SK-N-SH treated with all-trans-retinoic acid at 6 μM for 48 hours (cell line): ENCODE data around the gene DOHH.
"Not testable (repeated sequence)": the region's sequence is repeated elsewhere in the genome, so short reads cannot be mapped to it uniquely, and the experiment has no call there.

Source experiments
- ATAC-seq: fragments of 200-7000 bp; cut with Tn5 transposase; 3 replicates; pipeline ENCODE4 v1.9.1; 2020; ENCODE audit warnings: mild to moderate bottlenecking, moderate library complexity
- ARNTL ChIP-seq: fragments of 450-650 bp; formaldehyde crosslinking; IDR thresholded peaks from 2 replicates; pipeline ENCODE4 v1.5.0; 2020; ENCODE audit warnings: low read depth, mild to moderate bottlenecking, moderate library complexity, borderline replicate concordance
- BACH2 ChIP-seq: fragments of 250-450 bp; sonication (Bioruptor Pico); IDR thresholded peaks from 2 replicates; pipeline ENCODE4 v1.9.0; 2021; ENCODE audit warnings: mild to moderate bottlenecking, borderline replicate concordance
- CSDC2 ChIP-seq: fragments of 250-450 bp; sonication (Bioruptor Pico); IDR thresholded peaks from 2 replicates; pipeline ENCODE4 v1.5.0; 2020; ENCODE audit warnings: mild to moderate bottlenecking, moderate library complexity
- ESRRG ChIP-seq: fragments of 250-450 bp; sonication (Bioruptor Pico); IDR thresholded peaks from 2 replicates; pipeline ENCODE4 v1.6.1; 2021; ENCODE audit warnings: mild to moderate bottlenecking
- GLIS3 ChIP-seq: fragments of 250-450 bp; sonication (Bioruptor Pico); IDR thresholded peaks from 2 replicates; pipeline ENCODE4 v1.5.0; 2020; ENCODE audit warnings: mild to moderate bottlenecking, moderate library complexity
- ISL1 ChIP-seq: fragments of 250-450 bp; sonication (Bioruptor Pico); IDR thresholded peaks from 2 replicates; pipeline ENCODE4 v2.1.2; 2022; ENCODE audit warnings: mild to moderate bottlenecking, moderate library complexity
- OSR1 ChIP-seq: fragments of 250-450 bp; sonication (Bioruptor Pico); IDR thresholded peaks from 2 replicates; pipeline ENCODE4 v1.8.0; 2022; ENCODE audit warnings: moderate library complexity, mild to moderate bottlenecking, inconsistent platforms
- PPARA ChIP-seq: fragments of 250-450 bp; sonication (Bioruptor Pico); IDR thresholded peaks from 2 replicates; pipeline ENCODE4 v1.5.0; 2020; ENCODE audit warnings: mild to moderate bottlenecking, borderline replicate concordance
- RARB ChIP-seq: fragments of 250-450 bp; sonication (Bioruptor Pico); IDR thresholded peaks from 2 replicates; pipeline ENCODE4 v1.8.0; 2021; ENCODE audit warnings: mild to moderate bottlenecking, moderate library complexity
- SNAI2 ChIP-seq: fragments of 250-450 bp; sonication (Bioruptor Pico); IDR thresholded peaks from 2 replicates; pipeline ENCODE4 v1.5.0; 2020; ENCODE audit warnings: mild to moderate bottlenecking, moderate library complexity
- TCF4 ChIP-seq: fragments of 250-450 bp; sonication (Bioruptor Pico); IDR thresholded peaks from 2 replicates; pipeline ENCODE4 v1.8.0; 2021; ENCODE audit warnings: mild to moderate bottlenecking, moderate library complexity, borderline replicate concordance
- TOX ChIP-seq: fragments of 250-450 bp; sonication (Bioruptor Pico); IDR thresholded peaks from 2 replicates; pipeline ENCODE4 v1.8.0; 2021; ENCODE audit warnings: mild to moderate bottlenecking, moderate library complexity, borderline replicate concordance
- ZC3H10 ChIP-seq: fragments of 250-450 bp; sonication (Bioruptor Pico); IDR thresholded peaks from 2 replicates; pipeline ENCODE4 v1.5.1; 2021; ENCODE audit warnings: mild to moderate bottlenecking, moderate library complexity
- ZFP3 ChIP-seq: fragments of 250-450 bp; sonication (Bioruptor Pico); IDR thresholded peaks from 2 replicates; pipeline ENCODE4 v1.5.0; 2020; ENCODE audit warnings: mild to moderate bottlenecking, moderate library complexity
- ZFP30 ChIP-seq: fragments of 450-650 bp; formaldehyde crosslinking; IDR thresholded peaks from 2 replicates; pipeline ENCODE4 v1.5.0; 2022; ENCODE audit warnings: mild to moderate bottlenecking, moderate library complexity
- ZNF565 ChIP-seq: fragments of 450-650 bp; formaldehyde crosslinking; conservative IDR thresholded peaks from 2 replicates; pipeline ENCODE4 v1.5.0; 2020; ENCODE audit warnings: low read depth, mild to moderate bottlenecking, moderate library complexity
- ZNF70 ChIP-seq: fragments of 450-650 bp; formaldehyde crosslinking; IDR thresholded peaks from 2 replicates; pipeline ENCODE4 v1.5.0; 2020; ENCODE audit warnings: mild to moderate bottlenecking, moderate library complexity
- ZNF8 ChIP-seq: fragments of 450-650 bp; formaldehyde crosslinking; IDR thresholded peaks from 2 replicates; pipeline ENCODE4 v1.5.0; 2020; ENCODE audit warnings: mild to moderate bottlenecking, moderate library complexity
- TF ChIP-seq, protein P1 (sequence below): fragments of 250-450 bp; sonication (Bioruptor Pico); IDR thresholded peaks from 2 replicates; pipeline ENCODE4 v1.5.1; 2021; ENCODE audit warnings: mild to moderate bottlenecking, moderate library complexity
- TF ChIP-seq, protein P2 (sequence below): fragments of 250-450 bp; sonication (Bioruptor Pico); IDR thresholded peaks from 2 replicates; pipeline ENCODE4 v1.8.0; 2021; ENCODE audit warnings: low read depth, mild to moderate bottlenecking, moderate library complexity, borderline replicate concordance
- TF ChIP-seq, protein P3 (sequence below): fragments of 250-450 bp; sonication (Bioruptor Pico); IDR thresholded peaks from 2 replicates; pipeline ENCODE4 v1.5.0; 2020; ENCODE audit warnings: mild to moderate bottlenecking, moderate library complexity
- TF ChIP-seq, protein P4 (sequence below): fragments of 250-450 bp; sonication (Bioruptor Pico); IDR thresholded peaks from 2 replicates; pipeline ENCODE4 v1.8.0; 2020; ENCODE audit warnings: mild to moderate bottlenecking, moderate library complexity, borderline replicate concordance

Gene DOHH

DNA sequence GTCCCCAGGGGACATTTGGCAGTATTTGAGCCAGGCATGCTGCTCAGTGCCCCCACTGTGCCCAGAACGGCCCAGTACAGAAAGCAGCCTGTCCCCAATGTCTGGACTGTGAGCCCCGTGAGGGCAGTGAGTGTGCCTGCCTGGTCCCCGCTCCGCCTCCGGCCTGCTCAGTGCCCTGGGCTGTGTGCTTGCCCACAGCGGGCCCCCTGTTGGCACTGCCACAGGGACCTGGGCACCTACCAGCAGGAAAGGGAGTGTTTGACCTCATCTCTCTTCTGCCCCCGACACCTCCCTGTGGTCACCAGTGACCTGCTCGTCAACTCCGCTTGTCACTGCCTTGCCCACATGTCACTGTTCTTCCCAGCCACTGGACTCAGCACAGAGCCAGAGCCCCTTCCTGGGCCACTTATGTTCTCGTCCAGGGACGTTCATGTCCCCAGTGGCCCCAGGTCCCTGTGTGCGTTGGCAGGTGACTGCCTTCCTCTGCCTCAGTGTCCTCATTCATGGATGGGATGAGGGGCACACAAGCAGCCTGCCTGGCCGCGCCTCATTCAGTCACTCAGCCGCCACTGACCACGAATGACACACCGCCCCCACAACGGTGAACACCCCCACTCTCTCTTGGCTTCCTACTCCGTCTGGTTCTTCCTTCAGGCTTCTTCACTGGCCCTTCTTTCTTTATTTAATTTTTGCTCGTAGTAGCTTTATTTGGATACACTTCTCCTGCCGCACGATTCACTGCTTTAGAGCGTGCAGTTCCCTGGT is 8.5 kb upstream of the DOHH start:
- ATAC-seq: no peak
- TF ChIP-seq BACH2 (no peak), TCF4 (CRISPR knock-in tag) (no peak), ZFP30 (CRISPR knock-in tag) (no peak), ISL1 (CRISPR knock-in tag) (no peak), ZNF565 (no peak), CSDC2 (CRISPR knock-in tag) (no peak), OSR1 (no peak), ZNF8 (CRISPR knock-in tag) (no peak), PPARA (CRISPR knock-in tag) (no peak), ZFP3 (CRISPR knock-in tag) (no peak), GLIS3 (CRISPR knock-in tag) (no peak)
- TF ChIP-seq, protein P1, sequence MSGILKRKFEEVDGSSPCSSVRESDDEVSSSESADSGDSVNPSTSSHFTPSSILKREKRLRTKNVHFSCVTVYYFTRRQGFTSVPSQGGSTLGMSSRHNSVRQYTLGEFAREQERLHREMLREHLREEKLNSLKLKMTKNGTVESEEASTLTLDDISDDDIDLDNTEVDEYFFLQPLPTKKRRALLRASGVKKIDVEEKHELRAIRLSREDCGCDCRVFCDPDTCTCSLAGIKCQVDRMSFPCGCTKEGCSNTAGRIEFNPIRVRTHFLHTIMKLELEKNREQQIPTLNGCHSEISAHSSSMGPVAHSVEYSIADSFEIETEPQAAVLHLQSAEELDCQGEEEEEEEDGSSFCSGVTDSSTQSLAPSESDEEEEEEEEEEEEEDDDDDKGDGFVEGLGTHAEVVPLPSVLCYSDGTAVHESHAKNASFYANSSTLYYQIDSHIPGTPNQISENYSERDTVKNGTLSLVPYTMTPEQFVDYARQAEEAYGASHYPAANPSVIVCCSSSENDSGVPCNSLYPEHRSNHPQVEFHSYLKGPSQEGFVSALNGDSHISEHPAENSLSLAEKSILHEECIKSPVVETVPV (CRISPR knock-in tag): no peak
- TF ChIP-seq, protein P2, sequence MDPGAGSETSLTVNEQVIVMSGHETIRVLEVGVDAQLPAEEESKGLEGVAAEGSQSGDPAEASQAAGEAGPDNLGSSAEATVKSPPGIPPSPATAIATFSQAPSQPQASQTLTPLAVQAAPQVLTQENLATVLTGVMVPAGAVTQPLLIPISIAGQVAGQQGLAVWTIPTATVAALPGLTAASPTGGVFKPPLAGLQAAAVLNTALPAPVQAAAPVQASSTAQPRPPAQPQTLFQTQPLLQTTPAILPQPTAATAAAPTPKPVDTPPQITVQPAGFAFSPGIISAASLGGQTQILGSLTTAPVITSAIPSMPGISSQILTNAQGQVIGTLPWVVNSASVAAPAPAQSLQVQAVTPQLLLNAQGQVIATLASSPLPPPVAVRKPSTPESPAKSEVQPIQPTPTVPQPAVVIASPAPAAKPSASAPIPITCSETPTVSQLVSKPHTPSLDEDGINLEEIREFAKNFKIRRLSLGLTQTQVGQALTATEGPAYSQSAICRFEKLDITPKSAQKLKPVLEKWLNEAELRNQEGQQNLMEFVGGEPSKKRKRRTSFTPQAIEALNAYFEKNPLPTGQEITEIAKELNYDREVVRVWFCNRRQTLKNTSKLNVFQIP: no peak

DNA sequence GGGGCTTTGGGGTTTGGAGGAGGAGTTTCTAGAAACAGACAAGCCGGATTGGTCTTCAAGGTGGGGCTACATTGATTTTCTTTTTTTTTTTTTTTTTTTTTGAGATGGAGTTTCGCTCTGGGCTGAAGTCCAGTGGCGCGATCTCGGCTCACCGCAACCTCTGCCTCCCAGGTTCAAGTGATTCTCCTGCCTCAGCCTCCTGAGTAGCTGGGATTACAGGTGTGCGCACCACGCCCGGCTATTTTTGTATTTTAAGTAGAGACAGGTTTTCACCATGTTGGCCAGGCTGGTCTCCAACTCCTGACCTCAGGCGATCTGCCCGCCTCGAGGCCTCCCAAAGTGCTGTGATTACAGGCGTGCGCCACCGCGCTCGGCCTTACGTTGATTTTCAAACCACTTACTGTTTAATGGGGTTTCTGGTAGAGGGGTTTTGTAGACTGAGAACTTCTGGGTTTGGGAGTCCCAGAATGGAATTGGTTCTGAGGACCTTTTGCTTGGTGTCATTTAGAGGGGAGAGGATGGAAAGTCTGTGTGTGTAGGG is 7.7 kb upstream of the DOHH start:
- not testable (repeated sequence) for ATAC-seq

DNA sequence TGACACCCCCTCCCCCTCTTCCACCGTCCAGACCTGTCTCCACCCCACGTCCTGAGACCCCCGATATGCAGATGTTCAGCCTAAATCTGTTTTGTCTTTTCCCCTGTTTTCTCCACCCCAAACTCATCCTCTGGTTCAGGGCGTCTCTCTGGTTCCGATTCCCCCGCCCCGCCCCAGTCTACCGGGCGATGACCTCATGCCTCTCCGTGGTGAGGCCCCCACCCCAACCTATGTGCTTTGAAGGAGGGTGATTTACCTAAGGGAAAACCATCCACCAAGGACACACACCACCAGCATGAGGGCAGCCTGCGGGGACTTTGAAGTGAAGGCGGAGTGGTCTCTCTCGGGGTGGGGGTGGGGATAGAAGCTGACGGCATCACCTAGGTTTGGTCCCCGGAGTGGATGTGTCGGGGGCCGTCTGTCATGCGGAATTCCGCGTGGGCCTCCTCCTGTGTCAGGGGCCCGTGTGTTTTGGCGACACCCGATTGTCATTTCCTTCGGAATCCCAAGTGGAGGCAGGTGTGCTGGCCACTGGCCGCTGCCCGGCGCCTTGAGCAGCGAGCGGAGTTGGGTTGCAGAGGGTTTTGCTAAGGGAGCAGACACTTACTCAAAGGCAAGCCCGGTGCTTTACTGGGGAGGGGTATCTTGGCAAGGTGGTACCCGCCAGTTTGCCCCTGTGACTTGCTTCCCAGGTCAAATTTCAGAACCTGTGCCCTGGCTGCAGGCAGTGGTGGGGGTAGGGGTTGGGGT is 7.1 kb upstream of the DOHH start:
- TF ChIP-seq, protein P3, sequence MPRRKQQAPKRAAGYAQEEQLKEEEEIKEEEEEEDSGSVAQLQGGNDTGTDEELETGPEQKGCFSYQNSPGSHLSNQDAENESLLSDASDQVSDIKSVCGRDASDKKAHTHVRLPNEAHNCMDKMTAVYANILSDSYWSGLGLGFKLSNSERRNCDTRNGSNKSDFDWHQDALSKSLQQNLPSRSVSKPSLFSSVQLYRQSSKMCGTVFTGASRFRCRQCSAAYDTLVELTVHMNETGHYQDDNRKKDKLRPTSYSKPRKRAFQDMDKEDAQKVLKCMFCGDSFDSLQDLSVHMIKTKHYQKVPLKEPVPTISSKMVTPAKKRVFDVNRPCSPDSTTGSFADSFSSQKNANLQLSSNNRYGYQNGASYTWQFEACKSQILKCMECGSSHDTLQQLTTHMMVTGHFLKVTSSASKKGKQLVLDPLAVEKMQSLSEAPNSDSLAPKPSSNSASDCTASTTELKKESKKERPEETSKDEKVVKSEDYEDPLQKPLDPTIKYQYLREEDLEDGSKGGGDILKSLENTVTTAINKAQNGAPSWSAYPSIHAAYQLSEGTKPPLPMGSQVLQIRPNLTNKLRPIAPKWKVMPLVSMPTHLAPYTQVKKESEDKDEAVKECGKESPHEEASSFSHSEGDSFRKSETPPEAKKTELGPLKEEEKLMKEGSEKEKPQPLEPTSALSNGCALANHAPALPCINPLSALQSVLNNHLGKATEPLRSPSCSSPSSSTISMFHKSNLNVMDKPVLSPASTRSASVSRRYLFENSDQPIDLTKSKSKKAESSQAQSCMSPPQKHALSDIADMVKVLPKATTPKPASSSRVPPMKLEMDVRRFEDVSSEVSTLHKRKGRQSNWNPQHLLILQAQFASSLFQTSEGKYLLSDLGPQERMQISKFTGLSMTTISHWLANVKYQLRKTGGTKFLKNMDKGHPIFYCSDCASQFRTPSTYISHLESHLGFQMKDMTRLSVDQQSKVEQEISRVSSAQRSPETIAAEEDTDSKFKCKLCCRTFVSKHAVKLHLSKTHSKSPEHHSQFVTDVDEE (CRISPR knock-in tag): no peak
- TF ChIP-seq TOX (CRISPR knock-in tag) (no peak), SNAI2 (CRISPR knock-in tag) (no peak), PPARA (CRISPR knock-in tag) (no peak), ZNF70 (CRISPR knock-in tag) (no peak), BACH2 (no peak), ARNTL (no peak), ZFP30 (CRISPR knock-in tag) (no peak), RARB (CRISPR knock-in tag) (no peak), OSR1 (no peak), TCF4 (CRISPR knock-in tag) (no peak), ESRRG (CRISPR knock-in tag) (no peak), GLIS3 (CRISPR knock-in tag) (no peak), ZC3H10 (CRISPR knock-in tag) (no peak), ZFP3 (CRISPR knock-in tag) (no peak)
- TF ChIP-seq, protein P1 (CRISPR knock-in tag): no peak
- TF ChIP-seq, protein P4, sequence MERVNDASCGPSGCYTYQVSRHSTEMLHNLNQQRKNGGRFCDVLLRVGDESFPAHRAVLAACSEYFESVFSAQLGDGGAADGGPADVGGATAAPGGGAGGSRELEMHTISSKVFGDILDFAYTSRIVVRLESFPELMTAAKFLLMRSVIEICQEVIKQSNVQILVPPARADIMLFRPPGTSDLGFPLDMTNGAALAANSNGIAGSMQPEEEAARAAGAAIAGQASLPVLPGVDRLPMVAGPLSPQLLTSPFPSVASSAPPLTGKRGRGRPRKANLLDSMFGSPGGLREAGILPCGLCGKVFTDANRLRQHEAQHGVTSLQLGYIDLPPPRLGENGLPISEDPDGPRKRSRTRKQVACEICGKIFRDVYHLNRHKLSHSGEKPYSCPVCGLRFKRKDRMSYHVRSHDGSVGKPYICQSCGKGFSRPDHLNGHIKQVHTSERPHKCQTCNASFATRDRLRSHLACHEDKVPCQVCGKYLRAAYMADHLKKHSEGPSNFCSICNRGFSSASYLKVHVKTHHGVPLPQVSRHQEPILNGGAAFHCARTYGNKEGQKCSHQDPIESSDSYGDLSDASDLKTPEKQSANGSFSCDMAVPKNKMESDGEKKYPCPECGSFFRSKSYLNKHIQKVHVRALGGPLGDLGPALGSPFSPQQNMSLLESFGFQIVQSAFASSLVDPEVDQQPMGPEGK (CRISPR knock-in tag): no peak

More for the DNA sequence above, 7.1 kb upstream of the DOHH start:
- no peak for ATAC-seq
